ENCODE results near the gene HGD.
"Not testable (repeated sequence)": the region's sequence is repeated elsewhere in the genome, so short reads cannot be mapped to it uniquely, and the experiment has no call there.

The HGD gene

GRCh38 chr3:120681018-120681417, 1.0 kb downstream of the HGD start:
- no peak for DNase-seq (ENCODE audit: low read depth)
- TF ChIP-seq, protein P1, sequence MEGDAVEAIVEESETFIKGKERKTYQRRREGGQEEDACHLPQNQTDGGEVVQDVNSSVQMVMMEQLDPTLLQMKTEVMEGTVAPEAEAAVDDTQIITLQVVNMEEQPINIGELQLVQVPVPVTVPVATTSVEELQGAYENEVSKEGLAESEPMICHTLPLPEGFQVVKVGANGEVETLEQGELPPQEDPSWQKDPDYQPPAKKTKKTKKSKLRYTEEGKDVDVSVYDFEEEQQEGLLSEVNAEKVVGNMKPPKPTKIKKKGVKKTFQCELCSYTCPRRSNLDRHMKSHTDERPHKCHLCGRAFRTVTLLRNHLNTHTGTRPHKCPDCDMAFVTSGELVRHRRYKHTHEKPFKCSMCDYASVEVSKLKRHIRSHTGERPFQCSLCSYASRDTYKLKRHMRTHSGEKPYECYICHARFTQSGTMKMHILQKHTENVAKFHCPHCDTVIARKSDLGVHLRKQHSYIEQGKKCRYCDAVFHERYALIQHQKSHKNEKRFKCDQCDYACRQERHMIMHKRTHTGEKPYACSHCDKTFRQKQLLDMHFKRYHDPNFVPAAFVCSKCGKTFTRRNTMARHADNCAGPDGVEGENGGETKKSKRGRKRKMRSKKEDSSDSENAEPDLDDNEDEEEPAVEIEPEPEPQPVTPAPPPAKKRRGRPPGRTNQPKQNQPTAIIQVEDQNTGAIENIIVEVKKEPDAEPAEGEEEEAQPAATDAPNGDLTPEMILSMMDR (IDR thresholded peaks at IDR 0.05; ENCODE audit: low read depth, low read length, missing control alignments) = no peak
- in situ Hi-C loops (cut with HindIII; ENCODE audit: low sequenced_read_pairs) = no loop called here
- H3K4me3 ChIP-seq (ENCODE audit: low read depth, low read length) = no peak overlapping the region

DNA sequence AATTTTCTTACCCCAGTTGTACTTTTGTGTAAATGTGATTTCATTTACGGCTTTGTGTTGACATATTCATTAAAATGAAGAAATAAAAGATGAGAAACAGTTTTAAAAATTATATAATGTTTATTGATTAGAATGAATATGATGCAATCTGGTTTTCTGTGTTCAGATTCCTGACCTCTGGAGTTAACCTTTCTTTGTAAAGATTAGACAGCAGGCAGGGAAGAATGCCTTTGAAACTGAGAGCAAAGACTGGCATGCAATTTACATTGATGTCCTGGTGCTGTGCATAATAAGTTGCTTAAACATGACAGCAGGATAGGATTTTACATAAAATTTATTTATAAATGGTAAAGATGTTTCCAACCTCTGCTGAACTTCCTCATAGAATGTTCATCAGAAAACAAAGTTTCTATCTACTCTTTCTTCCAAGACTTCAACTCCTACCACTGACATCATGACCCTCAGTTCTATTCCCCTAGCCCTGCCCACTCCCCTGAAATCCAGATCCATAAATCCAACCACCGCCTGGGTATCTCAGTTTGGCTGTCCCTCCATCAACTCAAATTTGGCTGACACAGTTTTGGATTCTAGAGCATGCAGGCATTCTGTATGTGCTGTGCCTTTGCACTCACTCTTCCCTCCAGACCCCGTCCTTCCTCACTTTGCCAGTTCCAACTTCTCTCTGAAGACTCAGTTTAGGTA, 1.7 kb downstream of the HGD start:
- no peak overlapping the region for H3K4me3 ChIP-seq (ENCODE audit: low read depth, low read length)

GRCh38 chr3:120678984-120679383, 3.1 kb downstream of the HGD start:
- no peak for DNase-seq (ENCODE audit: low read depth)
- H3K4me3 ChIP-seq (ENCODE audit: low read depth, low read length) = no peak overlapping the region
- TF ChIP-seq, protein P1 (IDR thresholded peaks at IDR 0.05; ENCODE audit: low read depth, low read length, missing control alignments) = no peak
- in situ Hi-C loops (cut with HindIII; ENCODE audit: low sequenced_read_pairs) = no loop called here

More for the DNA sequence above, 1.7 kb downstream of the HGD start:
- TF ChIP-seq, protein P1 (IDR thresholded peaks at IDR 0.05; ENCODE audit: low read depth, low read length, missing control alignments) = no peak
- no peak for DNase-seq (ENCODE audit: low read depth)
- in situ Hi-C loops (cut with HindIII; ENCODE audit: low sequenced_read_pairs) = no loop called here

- in situ Hi-C loops (cut with HindIII; ENCODE audit: low sequenced_read_pairs) = no loop called here
- H3K4me3 ChIP-seq (ENCODE audit: low read depth, low read length) = no peak overlapping the region
- DNase-seq (ENCODE audit: low read depth) = peak; percentile 63
- TF ChIP-seq, protein P1 (IDR thresholded peaks at IDR 0.05; ENCODE audit: low read depth, low read length, missing control alignments) = no peak
These were observed 3.6 kb downstream of the HGD start for GRCh38 chr3:120678331-120678947.

- DNase-seq (ENCODE audit: low read depth); in situ Hi-C loops (cut with HindIII; ENCODE audit: low sequenced_read_pairs); H3K4me3 ChIP-seq (ENCODE audit: low read depth, low read length): not testable (repeated sequence)
These were observed 4.8 kb downstream of the HGD start for GRCh38 chr3:120677193-120677592.

GRCh38 chr3:120673116-120673515, 8.9 kb downstream of the HGD start:
- DNase-seq (ENCODE audit: low read depth) = no peak
- in situ Hi-C loops (cut with HindIII; ENCODE audit: low sequenced_read_pairs) = no loop called here
- TF ChIP-seq, protein P1 (IDR thresholded peaks at IDR 0.05; ENCODE audit: low read depth, low read length, missing control alignments) = no peak
- H3K4me3 ChIP-seq (ENCODE audit: low read depth, low read length) = no peak overlapping the region

DNA sequence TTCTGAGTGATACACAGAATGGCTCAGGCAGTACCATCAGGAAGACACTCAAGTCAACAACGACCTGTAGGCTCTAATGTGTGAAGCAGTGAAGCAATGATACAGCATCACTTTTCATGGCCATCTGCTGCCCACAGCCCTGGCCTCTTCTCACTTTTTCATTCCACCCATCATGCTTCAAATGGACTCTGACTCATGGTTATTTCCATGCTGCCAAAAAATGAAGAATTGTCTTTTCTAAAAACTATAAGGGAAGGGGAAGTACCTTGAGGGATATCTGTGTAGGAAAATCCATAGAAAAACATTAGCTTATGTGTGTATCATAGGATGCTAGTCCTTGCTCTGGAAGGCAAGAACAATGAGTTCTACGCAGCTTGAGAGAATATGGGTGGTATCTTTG, 11.5 kb downstream of the HGD start:
- no peak for DNase-seq (ENCODE audit: low read depth)
- H3K4me3 ChIP-seq (ENCODE audit: low read depth, low read length) = no peak overlapping the region
- in situ Hi-C loops (cut with HindIII; ENCODE audit: low sequenced_read_pairs) = no loop called here
- TF ChIP-seq, protein P1 (IDR thresholded peaks at IDR 0.05; ENCODE audit: low read depth, low read length, missing control alignments) = no peak
